Astrocyte (in vitro differentiated cells and primary cell): ENCODE data around the gene PARM1. TPM values are rescaled to one million over a fixed set of nuclear protein-coding genes. Genes with fewer than 3 reads are reported as not detected.

Source experiments
- DNase-seq: peaks from one replicate; pipeline ENCODE4 v3.0.0-alpha.2; 2010; ENCODE audit warnings: low read depth
- FAIRE-seq: peaks from 2 replicates; lab custom pipeline; 2011; peaks lifted over from hg19 to GRCh38; lab: Jason Lieb, UNC
- H2AFZ ChIP-seq: 2 replicates; pipeline ENCODE4 v1.6.0; 2012; ENCODE audit warnings: low read depth, low read length, inconsistent platforms
- H3K27ac ChIP-seq: 2 replicates; pipeline ENCODE4 v1.5.1; 2011; ENCODE audit warnings: low read depth, low read length, inconsistent platforms
- H3K27me3 ChIP-seq: 2 replicates; pipeline ENCODE4 v1.6.0; 2011; ENCODE audit warnings: low read length, inconsistent platforms; ENCODE audit not compliant: insufficient read depth
- H3K36me3 ChIP-seq: 2 replicates; pipeline ENCODE4 v1.5.1; 2011; ENCODE audit warnings: low read length, inconsistent platforms; ENCODE audit not compliant: insufficient read depth
- H3K4me1 ChIP-seq: 2 replicates; pipeline ENCODE4 v1.5.1; 2011; ENCODE audit warnings: low read length, inconsistent platforms; ENCODE audit not compliant: insufficient read depth
- H3K4me2 ChIP-seq: 2 replicates; pipeline ENCODE4 v1.6.0; 2012; ENCODE audit warnings: low read length, inconsistent platforms
- H3K4me3 ChIP-seq: 2 replicates; pipeline ENCODE4 v1.5.1; 2011; ENCODE audit warnings: low read depth, mild to moderate bottlenecking, low read length, inconsistent platforms; ENCODE audit not compliant: insufficient read depth
- H3K79me2 ChIP-seq: 2 replicates; pipeline ENCODE4 v1.6.0; 2012; ENCODE audit warnings: mild to moderate bottlenecking, low read length, inconsistent platforms; ENCODE audit not compliant: insufficient read depth
- H3K9ac ChIP-seq: 2 replicates; pipeline ENCODE4 v1.6.0; 2012; ENCODE audit warnings: mild to moderate bottlenecking, low read length, inconsistent platforms
- H3K9me3 ChIP-seq: 2 replicates; pipeline ENCODE4 v1.5.1; 2012; ENCODE audit warnings: low read depth, mild to moderate bottlenecking, low read length, inconsistent platforms; ENCODE audit not compliant: insufficient read depth
- H4K20me1 ChIP-seq: 2 replicates; pipeline ENCODE4 v1.6.0; 2012; ENCODE audit warnings: low read length, inconsistent platforms; ENCODE audit not compliant: insufficient read depth
- H3K27ac Mint-ChIP-seq: one replicate; pipeline ENCODE4 v1.8.0; 2021; ENCODE audit warnings: mild to moderate bottlenecking, mixed read lengths; ENCODE audit not compliant: unreplicated experiment
- H3K27me3 Mint-ChIP-seq: one replicate; pipeline ENCODE4 v1.8.0; 2021; ENCODE audit warnings: low read depth, mixed read lengths; ENCODE audit not compliant: unreplicated experiment
- H3K36me3 Mint-ChIP-seq: one replicate; pipeline ENCODE4 v1.8.0; 2021; ENCODE audit warnings: low read depth, mixed read lengths; ENCODE audit not compliant: unreplicated experiment
- H3K4me1 Mint-ChIP-seq: one replicate; pipeline ENCODE4 v1.8.0; 2021; ENCODE audit warnings: low read depth, mixed read lengths; ENCODE audit not compliant: unreplicated experiment
- H3K4me3 Mint-ChIP-seq: one replicate; pipeline ENCODE4 v1.8.0; 2021; ENCODE audit warnings: mild to moderate bottlenecking, moderate library complexity, mixed read lengths; ENCODE audit not compliant: unreplicated experiment
- H3K9me3 Mint-ChIP-seq: one replicate; pipeline ENCODE4 v1.8.0; 2021; ENCODE audit warnings: mild to moderate bottlenecking, mixed read lengths; ENCODE audit not compliant: unreplicated experiment
- CTCF ChIP-seq: IDR thresholded peaks from 2 replicates; pipeline ENCODE4 v1.5.1; 2011; ENCODE audit warnings: low read depth, mild to moderate bottlenecking, inconsistent platforms, low read length, moderate library complexity; ENCODE audit not compliant: insufficient read depth
- EZH2 ChIP-seq: IDR thresholded peaks from 2 replicates; pipeline ENCODE4 v1.6.1; 2012; ENCODE audit warnings: mild to moderate bottlenecking, low read length, inconsistent platforms; ENCODE audit not compliant: insufficient read depth
- total RNA-seq: library from RNA; stranded (reverse); gene quantifications from 2 replicates; pipeline ENCODE4 v1.2.1, GENCODE V29; 2021

PARM1 gene
- total RNA-seq, 1 donor from 2014 or later, result 1.2 TPM

- Histone ChIP-seq H3K27me3 (peaks cover 4% of the 10 kb centered on the region), H3K27ac (no peak overlapping the region), H3K4me3 (no peak overlapping the region), H2AFZ (no peak overlapping the region), H3K4me2 (no peak overlapping the region), H3K36me3 (no peaks in the 10 kb centered on the region), H4K20me1 (no peaks in the 10 kb centered on the region), H3K79me2 (no peaks in the 10 kb centered on the region), H3K4me1 (no peaks in the 10 kb centered on the region), H3K9ac (no peak overlapping the region), H3K9me3 (no peaks in the 10 kb centered on the region)
- no peak for TF ChIP-seq EZH2
- no peak for TF ChIP-seq CTCF
- H3K36me3 Mint-ChIP-seq, result no peaks in the 10 kb centered on the region
- FAIRE-seq (no peak), DNase-seq (no peak)
- H3K27me3 Mint-ChIP-seq, result no peaks in the 10 kb centered on the region
- H3K9me3 Mint-ChIP-seq, result no peaks in the 10 kb centered on the region
- H3K4me1 Mint-ChIP-seq, result no peaks in the 10 kb centered on the region
- H3K27ac Mint-ChIP-seq, result no peak overlapping the region
- H3K4me3 Mint-ChIP-seq, result no peak overlapping the region
These were observed 6.9 kb upstream of the PARM1 start for GRCh38 chr4:74926007-74926406.

DNA sequence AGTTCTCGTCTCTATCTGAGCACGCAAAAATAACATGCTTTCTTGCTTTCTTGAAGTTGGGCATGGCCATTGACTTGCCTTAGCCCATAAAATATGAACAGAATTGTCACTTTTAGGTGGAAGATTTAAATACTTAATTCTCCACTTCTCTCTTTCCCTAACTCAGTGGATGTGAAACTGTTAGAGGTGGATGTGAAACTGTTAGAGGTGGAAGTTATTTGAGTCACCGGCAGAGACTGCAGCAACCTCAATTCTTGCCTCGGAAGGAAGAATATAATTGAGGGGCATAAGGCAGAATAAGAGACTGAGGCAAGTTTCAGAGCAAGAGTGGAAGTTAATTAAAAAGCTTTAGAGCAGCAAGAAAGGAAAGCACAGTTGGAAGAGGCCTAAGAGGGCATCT, 2.8 kb upstream of the PARM1 start:
- DNase-seq (no peak), FAIRE-seq (no peak)
- no peak overlapping the region for H3K4me2 ChIP-seq
- H3K4me3 ChIP-seq, result no peak overlapping the region
- no peaks in the 10 kb centered on the region for H4K20me1 ChIP-seq
- Mint-ChIP-seq H3K4me1 (no peaks in the 10 kb centered on the region), H3K27me3 (peaks cover 28% of the 10 kb centered on the region), H3K9me3 (no peaks in the 10 kb centered on the region), H3K36me3 (no peaks in the 10 kb centered on the region), H3K27ac (no peak overlapping the region), H3K4me3 (no peak overlapping the region)
- H3K27ac ChIP-seq, result no peak overlapping the region
- H3K79me2 ChIP-seq, result no peaks in the 10 kb centered on the region
- no peaks in the 10 kb centered on the region for H3K9me3 ChIP-seq
- no peak overlapping the region for H2AFZ ChIP-seq
- H3K36me3 ChIP-seq, result no peaks in the 10 kb centered on the region
- TF ChIP-seq EZH2, result no peak
- TF ChIP-seq CTCF, result no peak
- H3K9ac ChIP-seq, result no peak overlapping the region
- H3K27me3 ChIP-seq, result peaks cover 41% of the 10 kb centered on the region
- peaks cover 19% of the 10 kb centered on the region for H3K4me1 ChIP-seq

GRCh38 chr4:74931376-74931775, 1.5 kb upstream of the PARM1 start:
- Histone ChIP-seq H3K4me1 (peaks cover 19% of the 10 kb centered on the region), H2AFZ (no peak overlapping the region), H3K9ac (no peak overlapping the region), H3K79me2 (no peaks in the 10 kb centered on the region), H3K27ac (no peak overlapping the region), H3K36me3 (no peaks in the 10 kb centered on the region), H3K4me3 (no peak overlapping the region), H3K9me3 (no peaks in the 10 kb centered on the region), H4K20me1 (no peaks in the 10 kb centered on the region), H3K4me2 (no peak overlapping the region), H3K27me3 (peaks cover 48% of the 10 kb centered on the region)
- TF ChIP-seq EZH2, result no peak
- TF ChIP-seq CTCF, result no peak
- Mint-ChIP-seq H3K36me3 (no peaks in the 10 kb centered on the region), H3K27me3 (peaks cover 31% of the 10 kb centered on the region), H3K9me3 (no peaks in the 10 kb centered on the region), H3K27ac (no peak overlapping the region), H3K4me3 (no peak overlapping the region), H3K4me1 (no peaks in the 10 kb centered on the region)
- FAIRE-seq (no peak), DNase-seq (no peak)
